Measurements from ENCODE around the gene SPDYE3.
"Not testable (repeated sequence)": the region's sequence is repeated elsewhere in the genome, so short reads cannot be mapped to it uniquely, and the experiment has no call there.

The SPDYE3 gene

DNA sequence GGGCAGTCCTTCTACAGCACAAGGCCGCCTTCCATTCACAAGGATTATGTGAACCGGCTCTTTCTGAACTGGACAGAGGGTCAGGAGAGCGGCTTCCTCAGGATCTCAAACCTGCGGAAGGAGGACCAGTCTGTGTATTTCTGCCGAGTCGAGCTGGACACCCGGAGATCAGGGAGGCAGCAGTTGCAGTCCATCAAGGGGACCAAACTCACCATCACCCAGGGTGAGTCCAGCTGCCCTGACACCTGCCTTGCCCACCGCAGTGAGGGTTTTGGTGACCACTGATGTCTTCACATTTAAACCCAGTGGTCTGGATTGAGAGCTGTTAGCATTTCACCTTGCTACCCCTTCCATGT, 51.3 kb downstream of the SPDYE3 start:
- CTCF ChIA-PET, result interaction anchor here (1.0 to 2.5 kb wide), 3 partner anchors 12 to 46 kb away, joined by 3 to 7 read pairs (median 5); no protein-coding TSS in a partner anchor
- TF ChIP-seq, protein P1, sequence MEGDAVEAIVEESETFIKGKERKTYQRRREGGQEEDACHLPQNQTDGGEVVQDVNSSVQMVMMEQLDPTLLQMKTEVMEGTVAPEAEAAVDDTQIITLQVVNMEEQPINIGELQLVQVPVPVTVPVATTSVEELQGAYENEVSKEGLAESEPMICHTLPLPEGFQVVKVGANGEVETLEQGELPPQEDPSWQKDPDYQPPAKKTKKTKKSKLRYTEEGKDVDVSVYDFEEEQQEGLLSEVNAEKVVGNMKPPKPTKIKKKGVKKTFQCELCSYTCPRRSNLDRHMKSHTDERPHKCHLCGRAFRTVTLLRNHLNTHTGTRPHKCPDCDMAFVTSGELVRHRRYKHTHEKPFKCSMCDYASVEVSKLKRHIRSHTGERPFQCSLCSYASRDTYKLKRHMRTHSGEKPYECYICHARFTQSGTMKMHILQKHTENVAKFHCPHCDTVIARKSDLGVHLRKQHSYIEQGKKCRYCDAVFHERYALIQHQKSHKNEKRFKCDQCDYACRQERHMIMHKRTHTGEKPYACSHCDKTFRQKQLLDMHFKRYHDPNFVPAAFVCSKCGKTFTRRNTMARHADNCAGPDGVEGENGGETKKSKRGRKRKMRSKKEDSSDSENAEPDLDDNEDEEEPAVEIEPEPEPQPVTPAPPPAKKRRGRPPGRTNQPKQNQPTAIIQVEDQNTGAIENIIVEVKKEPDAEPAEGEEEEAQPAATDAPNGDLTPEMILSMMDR (IDR thresholded peaks at IDR 0.05; ENCODE audit: insufficient read depth, low read length, missing control alignments), result no peak
- POLR2A ChIA-PET, result no interaction called here
- no peak for DNase-seq (ENCODE audit: low read depth, low spot score)
- H3K4me3 ChIP-seq (ENCODE audit: low read depth, low read length), result no peak overlapping the region

DNA sequence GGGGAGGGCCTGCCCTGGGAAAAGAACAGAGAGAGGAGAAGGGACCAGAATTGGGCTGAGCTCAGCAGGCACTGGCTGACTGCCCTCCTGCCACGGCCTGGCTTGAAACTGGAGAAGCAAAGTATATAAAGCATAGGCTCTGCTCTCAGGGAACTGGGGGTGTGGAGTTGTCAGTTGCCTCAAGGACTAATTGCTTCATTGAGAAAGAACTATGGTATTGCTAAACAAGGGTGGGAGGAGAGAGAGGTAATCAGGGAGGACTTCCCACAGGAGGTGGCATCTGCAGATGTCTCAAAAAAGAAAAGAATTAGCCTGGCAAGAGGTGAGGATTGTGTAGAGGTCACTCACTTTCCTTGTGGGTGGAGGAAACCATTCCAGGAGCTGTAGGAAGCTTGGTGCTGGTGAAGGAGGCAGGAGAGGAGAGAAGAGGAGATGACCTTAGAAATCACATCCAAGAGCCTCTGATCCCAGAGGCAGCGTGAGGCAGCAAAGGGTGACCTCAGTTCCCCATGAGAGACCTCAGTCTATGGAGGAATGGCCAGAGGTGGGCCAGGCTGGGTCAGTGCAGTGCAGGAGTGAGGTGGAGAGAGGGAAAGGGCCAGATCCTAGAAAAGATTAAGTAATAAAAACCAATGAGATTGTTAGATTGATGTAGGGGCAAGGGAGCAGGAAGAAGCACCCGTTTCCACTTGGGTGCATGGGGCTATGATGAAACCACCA, 52.8 kb downstream of the SPDYE3 start:
- POLR2A ChIA-PET, result no interaction called here
- DNase-seq (ENCODE audit: low read depth, low spot score), result no peak
- CTCF ChIA-PET, result interaction anchor here (1.5 to 2.5 kb wide), 2 partner anchors 14 to 16 kb away, joined by 5 to 7 read pairs; no protein-coding TSS in a partner anchor
- TF ChIP-seq, protein P1 (IDR thresholded peaks at IDR 0.05; ENCODE audit: insufficient read depth, low read length, missing control alignments), result no peak
- no peak overlapping the region for H3K4me3 ChIP-seq (ENCODE audit: low read depth, low read length)

DNA sequence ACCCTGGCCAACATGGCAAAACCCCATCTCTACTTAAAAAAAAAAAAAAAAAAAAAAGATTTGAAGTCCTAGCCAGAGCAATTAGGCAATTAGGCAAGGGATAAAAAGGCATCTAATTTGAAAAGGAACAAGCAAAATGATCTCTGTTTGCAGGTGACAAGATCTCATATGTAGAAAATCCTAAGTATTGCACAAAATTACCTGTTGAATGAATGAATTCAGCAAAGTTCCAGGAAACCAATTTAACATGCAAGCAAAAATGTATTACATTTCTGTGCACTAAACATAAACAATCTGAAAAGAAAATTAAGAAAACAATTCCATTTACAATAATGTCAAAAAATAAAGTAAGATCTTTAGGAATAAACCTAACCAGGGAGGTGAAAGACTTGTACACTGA, 55.6 kb downstream of the SPDYE3 start:
- DNase-seq (ENCODE audit: low read depth, low spot score), result no peak
- ChIA-PET CTCF (no interaction called here), POLR2A (no interaction called here)
- no peak overlapping the region for H3K4me3 ChIP-seq (ENCODE audit: low read depth, low read length)
- TF ChIP-seq, protein P1 (IDR thresholded peaks at IDR 0.05; ENCODE audit: insufficient read depth, low read length, missing control alignments), result no peak

DNA sequence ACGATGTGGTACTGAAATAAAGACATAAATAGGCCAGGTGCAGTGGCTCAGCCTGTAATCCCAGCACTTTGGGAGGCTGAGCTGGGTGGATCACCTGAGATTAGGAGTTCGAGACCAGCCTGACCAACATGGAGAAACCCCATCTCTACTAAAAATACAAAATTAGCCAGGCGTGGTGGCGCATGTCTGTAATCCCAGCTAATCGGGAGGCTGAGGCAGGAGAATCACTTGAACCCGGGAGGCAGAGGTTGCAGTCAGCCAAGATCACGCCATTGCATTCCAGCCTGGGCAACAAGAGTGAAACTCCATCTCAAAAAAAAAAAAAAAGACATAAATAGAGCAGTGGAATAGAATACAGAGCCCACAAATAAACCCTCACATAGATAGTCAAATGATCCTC, 56.3 kb downstream of the SPDYE3 start:
- H3K4me3 ChIP-seq (ENCODE audit: low read depth, low read length); DNase-seq (ENCODE audit: low read depth, low spot score): not testable (repeated sequence)
- ChIA-PET CTCF (interaction anchor here (1.1 to 2.1 kb wide), 3 partner anchors 17 to 230 kb away, joined by 3 to 6 read pairs (median 6); no protein-coding TSS in a partner anchor), POLR2A (interaction anchor here (0.7 kb wide), 1 partner anchor 23 kb away, joined by 3 read pairs; no protein-coding TSS in a partner anchor)

DNA sequence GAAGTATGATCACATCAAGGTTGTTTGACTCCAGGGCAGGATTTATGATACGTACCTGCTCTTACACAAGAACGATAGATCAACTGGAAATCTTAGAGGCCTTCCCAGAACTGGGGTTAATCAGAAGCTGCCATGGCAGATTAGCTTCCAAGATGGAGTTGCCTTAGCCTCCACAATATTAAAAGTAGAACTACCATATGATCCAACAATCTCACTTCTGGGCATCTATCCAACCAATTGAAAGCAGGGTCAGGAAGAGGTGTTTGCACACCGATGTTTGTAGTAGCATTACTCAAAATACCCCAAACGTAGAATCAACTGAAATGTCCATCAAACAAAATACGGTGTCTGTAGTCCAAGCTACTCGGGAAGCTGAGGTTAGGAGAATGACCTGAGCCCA, 57.0 kb downstream of the SPDYE3 start:
- DNase-seq (ENCODE audit: low read depth, low spot score), result no peak
- H3K4me3 ChIP-seq (ENCODE audit: low read depth, low read length), result no peak overlapping the region
- ChIA-PET POLR2A (no interaction called here), CTCF (interaction anchor here (0.9 to 2.1 kb wide), 4 partner anchors 17 to 231 kb away, joined by 3 to 6 read pairs (median 6); no protein-coding TSS in a partner anchor)
- TF ChIP-seq, protein P1 (IDR thresholded peaks at IDR 0.05; ENCODE audit: insufficient read depth, low read length, missing control alignments), result no peak

DNA sequence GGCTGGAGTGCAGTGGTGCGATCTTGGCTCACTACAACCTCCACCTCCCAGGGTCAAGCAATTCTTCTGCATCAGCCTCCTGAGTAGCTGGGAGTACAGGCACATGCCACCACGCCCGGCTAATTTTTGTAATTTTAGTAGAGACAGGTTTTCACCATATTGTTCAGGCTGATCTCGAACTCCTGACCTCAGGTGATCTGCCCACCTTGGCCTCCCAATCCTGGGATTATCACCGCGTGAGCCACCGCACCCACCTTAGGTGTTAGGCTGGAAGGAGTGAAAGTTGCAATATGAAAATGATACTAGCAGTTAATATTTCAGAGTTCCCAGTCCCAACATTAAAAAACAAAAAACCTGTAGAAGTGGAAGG, 58.5 kb downstream of the SPDYE3 start:
- H3K4me3 ChIP-seq (ENCODE audit: low read depth, low read length); DNase-seq (ENCODE audit: low read depth, low spot score); POLR2A ChIA-PET: not testable (repeated sequence)
- CTCF ChIA-PET, result interaction anchor here (0.9 to 2.1 kb wide), 3 partner anchors 19 to 42 kb away, joined by 3 to 6 read pairs (median 3); no protein-coding TSS in a partner anchor

DNA sequence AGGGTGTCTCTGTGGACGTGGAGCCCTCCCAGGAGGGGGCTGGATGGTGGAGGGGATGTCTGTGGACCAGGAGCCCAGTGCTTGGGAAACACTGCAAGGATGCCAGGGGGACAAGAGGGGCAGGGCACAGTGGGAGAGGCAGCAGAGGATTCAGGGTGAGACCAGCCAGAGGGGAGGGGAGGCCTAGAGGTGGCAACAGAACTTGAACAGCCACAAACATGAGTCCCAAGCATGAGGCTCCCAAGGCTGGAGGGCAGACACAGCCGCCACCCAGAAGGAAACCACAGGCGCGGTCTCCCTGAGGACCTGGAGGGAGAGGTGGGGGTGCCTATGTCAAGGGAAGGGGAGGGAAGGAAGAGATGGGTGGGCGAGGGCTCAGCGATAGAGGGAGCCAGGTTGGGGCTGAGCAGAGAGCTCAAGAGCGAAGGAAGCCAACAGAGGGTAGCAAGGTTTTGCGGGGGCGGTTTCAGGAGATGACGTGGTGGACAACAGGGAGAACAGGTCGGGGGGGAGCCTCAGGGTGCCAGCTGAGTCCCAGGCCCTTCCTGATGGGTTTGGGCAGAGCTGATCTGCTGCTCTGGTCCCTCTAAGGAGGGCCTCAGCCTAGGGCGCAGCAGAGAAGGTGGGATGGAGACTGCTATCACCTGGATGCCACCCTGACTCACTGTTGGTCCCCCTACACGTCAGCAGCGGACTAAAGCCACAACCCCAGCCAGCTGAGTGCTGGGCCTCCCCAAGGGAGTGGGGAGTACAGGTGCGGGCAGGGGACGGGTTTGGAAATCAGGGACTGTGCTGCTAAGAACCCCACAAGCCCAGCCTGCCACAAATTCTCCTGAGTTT, 59.1 kb downstream of the SPDYE3 start:
- no peak for DNase-seq (ENCODE audit: low read depth, low spot score)
- ChIA-PET CTCF (interaction anchor here (1.3 kb wide), 1 partner anchor 41 kb away, joined by 3 read pairs; no protein-coding TSS in a partner anchor), POLR2A (no interaction called here)
- TF ChIP-seq, protein P1 (IDR thresholded peaks at IDR 0.05; ENCODE audit: insufficient read depth, low read length, missing control alignments), result no peak
- no peak overlapping the region for H3K4me3 ChIP-seq (ENCODE audit: low read depth, low read length)
